ENCODE data around the gene ZNHIT3.

The ZNHIT3 gene

DNA sequence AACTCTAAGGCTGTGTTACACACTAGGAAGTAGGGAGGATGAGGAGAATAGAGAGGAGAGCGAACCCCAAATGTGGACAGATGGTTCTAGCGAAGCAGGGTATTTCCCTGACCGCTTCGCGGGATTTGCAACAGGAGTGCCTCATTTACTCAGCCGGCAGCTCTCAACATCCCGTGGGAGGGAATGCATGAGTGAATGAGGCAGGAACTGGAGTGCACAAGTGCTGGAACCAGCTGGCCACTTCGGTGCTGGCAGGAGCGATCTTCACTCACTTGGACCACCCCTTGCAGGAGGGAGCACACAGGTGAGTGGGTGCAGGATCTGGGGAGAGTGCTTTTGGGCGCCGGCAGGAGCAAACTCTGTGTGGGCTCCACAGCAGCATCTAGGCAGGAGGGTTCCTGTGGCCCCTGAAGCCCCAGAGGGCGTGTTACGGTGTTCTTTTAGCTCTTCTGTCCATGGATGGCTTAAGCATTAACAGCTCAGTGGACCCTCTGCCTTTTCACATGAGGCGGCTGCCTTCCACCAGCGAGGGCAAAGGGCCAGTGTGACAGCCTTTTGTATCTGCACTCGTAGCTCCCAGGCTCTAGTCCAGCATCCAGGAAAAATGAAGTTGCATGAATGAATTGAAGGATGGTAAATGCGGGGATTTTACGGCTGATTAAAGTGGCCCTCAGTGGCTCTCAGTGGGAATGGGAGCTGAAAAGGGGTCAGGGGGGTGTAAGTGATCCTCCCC is 17.4 kb upstream of the ZNHIT3 start:
- no CpG with 5 or more reads among the region's 18 CpGs for WGBS (ENCODE audit: extremely low coverage, insufficient coverage, insufficient read length)

DNA sequence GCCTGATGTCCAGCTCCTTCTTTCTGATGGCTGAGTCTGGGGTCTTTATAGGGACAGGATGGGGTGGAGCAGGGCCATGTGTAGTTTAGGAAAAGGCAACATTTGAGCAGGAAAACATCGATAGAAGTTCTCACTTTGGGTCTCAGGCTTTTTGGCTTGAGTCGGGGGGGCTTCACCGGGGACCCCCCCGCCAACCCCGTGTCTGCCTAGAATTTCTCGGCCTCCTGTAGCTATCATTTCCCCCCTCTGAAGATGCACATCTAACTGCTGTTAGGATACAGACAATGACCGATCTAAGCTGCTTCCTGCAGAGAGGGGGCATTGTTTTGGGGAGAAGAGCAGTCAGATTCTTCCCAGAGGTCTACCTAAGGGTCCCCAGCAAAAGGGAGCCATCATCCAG is 16.7 kb upstream of the ZNHIT3 start:
- H3K4me2 ChIP-seq (ENCODE audit: low read length), result no peak overlapping the region
- H2BK120ac ChIP-seq (ENCODE audit: insufficient read depth, low read length, poor library complexity), result no peak overlapping the region
- H3K27me3 ChIP-seq (ENCODE audit: insufficient read depth, low read length), result peaks cover 3% of the 10 kb centered on the region
- H3K36me3 ChIP-seq (ENCODE audit: control insufficient read depth in 1 of 2, insufficient read depth in 2 of 2, low read length in 2 of 2), result no peaks in the 10 kb centered on the region
- H2AFZ ChIP-seq (ENCODE audit: insufficient read depth, low read length, poor library complexity), result no peak overlapping the region
- H2AK5ac ChIP-seq (ENCODE audit: low read length), result no peak overlapping the region
- no peak overlapping the region for H3K23ac ChIP-seq (ENCODE audit: low read length)
- no CpG with 5 or more reads among the region's 7 CpGs for WGBS (ENCODE audit: extremely low coverage, insufficient coverage, insufficient read length)
- H3K4me3 ChIP-seq (ENCODE audit: low read depth, low read length), result no peak overlapping the region
- H3K18ac ChIP-seq (ENCODE audit: low read length), result no peak overlapping the region
- no peaks in the 10 kb centered on the region for H3K79me2 ChIP-seq (ENCODE audit: control insufficient read depth, insufficient read depth, low read length, poor library complexity)
- H4K8ac ChIP-seq (ENCODE audit: low read depth, low read length), result no peak overlapping the region
- peaks cover 0 to 3% of the 10 kb centered on the region in 2 experiments for H3K4me1 ChIP-seq (ENCODE audit: control insufficient read depth in 1 of 2, insufficient read depth in 2 of 2, low read length in 2 of 2)
- no peak overlapping the region for H3K9ac ChIP-seq (ENCODE audit: low read length)
- no peak overlapping the region for H3K14ac ChIP-seq (ENCODE audit: low read length)
- H3K9me3 ChIP-seq (ENCODE audit: insufficient read depth, low read depth, low read length), result peaks cover 2% of the 10 kb centered on the region
- no peak overlapping the region for H3K27ac ChIP-seq (ENCODE audit: low read depth, low read length)
- no peak overlapping the region for H4K91ac ChIP-seq (ENCODE audit: low read depth, low read length)
- H3K79me1 ChIP-seq (ENCODE audit: low read length), result no peaks in the 10 kb centered on the region
- no peak overlapping the region for H2BK12ac ChIP-seq (ENCODE audit: low read length)
- no peak for DNase-seq
- no peak overlapping the region for H2BK5ac ChIP-seq (ENCODE audit: low read depth, low read length, poor library complexity)
- H4K12ac ChIP-seq (ENCODE audit: low read depth, low read length), result no peak overlapping the region
- no peak overlapping the region for H3K4ac ChIP-seq (ENCODE audit: low read depth, low read length)

More for the DNA sequence above, 17.4 kb upstream of the ZNHIT3 start:
- Histone ChIP-seq H3K4me3 (ENCODE audit: low read depth, low read length) (no peak overlapping the region), H4K12ac (ENCODE audit: low read depth, low read length) (no peak overlapping the region), H3K14ac (ENCODE audit: low read length) (no peak overlapping the region), H3K79me2 (ENCODE audit: control insufficient read depth, insufficient read depth, low read length, poor library complexity) (no peaks in the 10 kb centered on the region), H4K8ac (ENCODE audit: low read depth, low read length) (no peak overlapping the region), H3K4me1 (ENCODE audit: control insufficient read depth in 1 of 2, insufficient read depth in 2 of 2, low read length in 2 of 2) (no peaks in the 10 kb centered on the region), H2AFZ (ENCODE audit: insufficient read depth, low read length, poor library complexity) (no peak overlapping the region), H3K27me3 (ENCODE audit: insufficient read depth, low read length) (peaks cover 3% of the 10 kb centered on the region), H4K91ac (ENCODE audit: low read depth, low read length) (no peak overlapping the region), H3K79me1 (ENCODE audit: low read length) (no peaks in the 10 kb centered on the region), H3K9ac (ENCODE audit: low read length) (no peak overlapping the region), H3K23ac (ENCODE audit: low read length) (no peak overlapping the region), H3K27ac (ENCODE audit: low read depth, low read length) (no peak overlapping the region), H2BK120ac (ENCODE audit: insufficient read depth, low read length, poor library complexity) (no peak overlapping the region), H2AK5ac (ENCODE audit: low read length) (no peak overlapping the region), H3K36me3 (ENCODE audit: control insufficient read depth in 1 of 2, insufficient read depth in 2 of 2, low read length in 2 of 2) (no peaks in the 10 kb centered on the region), H3K4me2 (ENCODE audit: low read length) (no peak overlapping the region), H2BK12ac (ENCODE audit: low read length) (no peak overlapping the region), H2BK5ac (ENCODE audit: low read depth, low read length, poor library complexity) (no peak overlapping the region), H3K18ac (ENCODE audit: low read length) (no peak overlapping the region), H3K9me3 (ENCODE audit: insufficient read depth, low read depth, low read length) (peaks cover 2% of the 10 kb centered on the region), H3K4ac (ENCODE audit: low read depth, low read length) (no peak overlapping the region)
- DNase-seq, result no peak

GRCh38 chr17:36470499-36470898 is 16.0 kb upstream of the ZNHIT3 start:
- DNase-seq, result no peak
- Histone ChIP-seq H4K12ac (ENCODE audit: low read depth, low read length) (no peak overlapping the region), H4K91ac (ENCODE audit: low read depth, low read length) (no peak overlapping the region)

DNA sequence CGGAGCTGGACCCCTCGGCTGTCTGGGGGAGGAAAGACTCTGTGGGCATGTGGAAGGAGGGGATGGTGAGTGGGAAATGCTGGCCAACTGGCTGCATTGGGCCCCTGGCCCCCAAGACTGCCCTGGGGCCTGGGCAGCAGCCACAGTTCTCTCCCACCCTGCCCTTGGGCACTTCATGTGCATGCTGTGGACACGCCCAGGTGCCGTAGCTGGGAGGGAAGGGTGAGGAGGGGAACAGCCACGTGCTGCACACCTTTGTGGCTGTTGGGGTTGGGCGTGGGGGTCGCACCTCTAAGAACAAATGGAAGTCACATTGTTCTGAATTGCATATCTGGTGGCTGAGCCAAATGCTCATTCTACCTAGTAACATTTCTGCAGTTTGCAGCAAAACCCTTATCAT is 11.9 kb upstream of the ZNHIT3 start:
- H4K8ac ChIP-seq (ENCODE audit: low read depth, low read length), result no peak overlapping the region
- no peaks in the 10 kb centered on the region for H3K79me2 ChIP-seq (ENCODE audit: control insufficient read depth, insufficient read depth, low read length, poor library complexity)
- H3K9me3 ChIP-seq (ENCODE audit: insufficient read depth, low read depth, low read length), result no peaks in the 10 kb centered on the region
- H3K36me3 ChIP-seq (ENCODE audit: control insufficient read depth in 1 of 2, insufficient read depth in 2 of 2, low read length in 2 of 2), result no peaks in the 10 kb centered on the region
- H3K79me1 ChIP-seq (ENCODE audit: low read length), result no peaks in the 10 kb centered on the region
- H3K14ac ChIP-seq (ENCODE audit: low read length), result no peak overlapping the region
- no peak overlapping the region for H2BK5ac ChIP-seq (ENCODE audit: low read depth, low read length, poor library complexity)
- peaks cover 3% of the 10 kb centered on the region for H3K27me3 ChIP-seq (ENCODE audit: insufficient read depth, low read length)
- no peak overlapping the region for H3K4me2 ChIP-seq (ENCODE audit: low read length)
- H3K4ac ChIP-seq (ENCODE audit: low read depth, low read length), result no peak overlapping the region
- peaks cover 3 to 11% of the 10 kb centered on the region in 2 experiments for H3K4me1 ChIP-seq (ENCODE audit: control insufficient read depth in 1 of 2, insufficient read depth in 2 of 2, low read length in 2 of 2)
- H3K27ac ChIP-seq (ENCODE audit: low read depth, low read length), result no peak overlapping the region
- H4K12ac ChIP-seq (ENCODE audit: low read depth, low read length), result no peak overlapping the region
- DNase-seq, result no peak
- H2BK120ac ChIP-seq (ENCODE audit: insufficient read depth, low read length, poor library complexity), result no peak overlapping the region
- H2BK12ac ChIP-seq (ENCODE audit: low read length), result no peak overlapping the region
- H3K18ac ChIP-seq (ENCODE audit: low read length), result no peak overlapping the region
- no peak overlapping the region for H2AK5ac ChIP-seq (ENCODE audit: low read length)
- no peak overlapping the region for H4K91ac ChIP-seq (ENCODE audit: low read depth, low read length)
- H3K23ac ChIP-seq (ENCODE audit: low read length), result no peak overlapping the region
- no peak overlapping the region for H3K4me3 ChIP-seq (ENCODE audit: low read depth, low read length)
- WGBS (ENCODE audit: extremely low coverage, insufficient coverage, insufficient read length), result no CpG with 5 or more reads among the region's 7 CpGs
- no peak overlapping the region for H2AFZ ChIP-seq (ENCODE audit: insufficient read depth, low read length, poor library complexity)
- H3K9ac ChIP-seq (ENCODE audit: low read length), result no peak overlapping the region

More at GRCh38 chr17:36470499-36470898, 16.0 kb upstream of the ZNHIT3 start:
- H3K36me3 ChIP-seq (ENCODE audit: control insufficient read depth in 1 of 2, insufficient read depth in 2 of 2, low read length in 2 of 2), result no peaks in the 10 kb centered on the region
- no peak overlapping the region for H3K4ac ChIP-seq (ENCODE audit: low read depth, low read length)
- H3K4me2 ChIP-seq (ENCODE audit: low read length), result no peak overlapping the region
- no peak overlapping the region for H3K27ac ChIP-seq (ENCODE audit: low read depth, low read length)
- no peak overlapping the region for H3K23ac ChIP-seq (ENCODE audit: low read length)
- peaks cover 3% of the 10 kb centered on the region for H3K27me3 ChIP-seq (ENCODE audit: insufficient read depth, low read length)
- no peak overlapping the region for H4K8ac ChIP-seq (ENCODE audit: low read depth, low read length)
- no peak overlapping the region for H2BK12ac ChIP-seq (ENCODE audit: low read length)
- H3K9ac ChIP-seq (ENCODE audit: low read length), result no peak overlapping the region
- no peak overlapping the region for H2BK5ac ChIP-seq (ENCODE audit: low read depth, low read length, poor library complexity)
- no peak overlapping the region for H3K14ac ChIP-seq (ENCODE audit: low read length)
- H2AFZ ChIP-seq (ENCODE audit: insufficient read depth, low read length, poor library complexity), result no peak overlapping the region
- H3K79me2 ChIP-seq (ENCODE audit: control insufficient read depth, insufficient read depth, low read length, poor library complexity), result no peaks in the 10 kb centered on the region
- H3K4me3 ChIP-seq (ENCODE audit: low read depth, low read length), result no peak overlapping the region
- H2BK120ac ChIP-seq (ENCODE audit: insufficient read depth, low read length, poor library complexity), result no peak overlapping the region
- H2AK5ac ChIP-seq (ENCODE audit: low read length), result no peak overlapping the region
- H3K79me1 ChIP-seq (ENCODE audit: low read length), result no peaks in the 10 kb centered on the region
- H3K9me3 ChIP-seq (ENCODE audit: insufficient read depth, low read depth, low read length), result no peaks in the 10 kb centered on the region
- H3K18ac ChIP-seq (ENCODE audit: low read length), result no peak overlapping the region
- peaks cover 3 to 7% of the 10 kb centered on the region in 2 experiments for H3K4me1 ChIP-seq (ENCODE audit: control insufficient read depth in 1 of 2, insufficient read depth in 2 of 2, low read length in 2 of 2)
